Activated CD4-positive, alpha-beta memory T cell treated with anti-CD3 and anti-CD28 coated beads, Interleukin-2, amount 10 ng/mL, durations not matched to agents 7 days and 5 days (primary cell): ENCODE measurements around the gene S100A11. TPM values are rescaled to one million over a fixed set of nuclear protein-coding genes. Genes with fewer than 3 reads are reported as not detected.

ENCODE experiments used
- CTCF ChIA-PET: fragments of 350-600 bp; sonication (Branson Sonifier 250); formaldehyde crosslinking; loops from one replicate; lab custom pipeline; 2021; ENCODE audit warnings: antibody characterized with exemption, inconsistent platforms; lab: Charles Lee
- POLR2A ChIA-PET: fragments of 350-600 bp; sonication (Branson Sonifier 250); formaldehyde crosslinking; loops from one replicate; lab custom pipeline; 2021; ENCODE audit warnings: antibody characterized with exemption; lab: Charles Lee
- DNase-seq: peaks from one replicate; pipeline ENCODE4 v3.0.0-alpha.2; 2020
- H3K27ac Mint-ChIP-seq: one replicate; pipeline ENCODE4 v1.8.0; 2021; ENCODE audit warnings: mild to moderate bottlenecking, mixed read lengths
- H3K27me3 Mint-ChIP-seq: one replicate; pipeline ENCODE4 v1.8.0; 2021; ENCODE audit warnings: mixed read lengths
- H3K36me3 Mint-ChIP-seq: one replicate; pipeline ENCODE4 v1.8.0; 2021; ENCODE audit warnings: low read depth, mixed read lengths
- H3K4me1 Mint-ChIP-seq: one replicate; pipeline ENCODE4 v1.8.0; 2021; ENCODE audit warnings: mixed read lengths
- H3K4me3 Mint-ChIP-seq: one replicate; pipeline ENCODE4 v1.8.0; 2021; ENCODE audit warnings: mild to moderate bottlenecking, mixed read lengths
- H3K9me3 Mint-ChIP-seq: one replicate; pipeline ENCODE4 v1.8.0; 2021; ENCODE audit warnings: mixed read lengths
- total RNA-seq, 2 experiments: library from RNA; stranded (reverse); gene quantifications; one replicate each; pipeline ENCODE4 v1.2.3, GENCODE V29; 2021

S100A11 gene
- total RNA-seq, 2 experiments from 2014 or later, result 504 to 539 TPM

GRCh38 chr1:151989211-151989862, 47.5 kb downstream of the S100A11 start:
- H3K36me3 Mint-ChIP-seq, result peaks cover 76% of the 10 kb centered on the region
- peak; percentile 66 for DNase-seq
- H3K27me3 Mint-ChIP-seq, result no peaks in the 10 kb centered on the region
- ChIA-PET CTCF (interaction anchor here (0.6 to 3.2 kb wide), 9 partner anchors 10 to 101 kb away, joined by 3 to 24 read pairs (median 3); partner anchors contain the start of gene THEM4), POLR2A (interaction anchor here (0.9 to 2.0 kb wide), 6 partner anchors 11 to 56 kb away, joined by 3 to 5 read pairs (median 4); no protein-coding TSS in a partner anchor)
- peak overlapping the region; percentile 14 for H3K4me3 Mint-ChIP-seq
- peak overlapping the region; percentile 71 for H3K27ac Mint-ChIP-seq
- H3K9me3 Mint-ChIP-seq, result no peaks in the 10 kb centered on the region
- H3K4me1 Mint-ChIP-seq, result peaks cover 85% of the 10 kb centered on the region

GRCh38 chr1:151988405-151988923, 48.3 kb downstream of the S100A11 start:
- no peak for DNase-seq
- ChIA-PET POLR2A (interaction anchor here (1.2 to 2.0 kb wide), 5 partner anchors 10 to 43 kb away, joined by 3 to 6 read pairs (median 5); no protein-coding TSS in a partner anchor), CTCF (interaction anchor here (1.1 to 3.2 kb wide), 4 partner anchors 8 to 21 kb away, joined by 3 to 24 read pairs (median 12); no protein-coding TSS in a partner anchor)
- Mint-ChIP-seq H3K27ac (no peak overlapping the region), H3K36me3 (peaks cover 85% of the 10 kb centered on the region), H3K4me3 (no peak overlapping the region), H3K27me3 (no peaks in the 10 kb centered on the region), H3K4me1 (peaks cover 91% of the 10 kb centered on the region), H3K9me3 (no peaks in the 10 kb centered on the region)

GRCh38 chr1:151986501-151987190, 50.2 kb downstream of the S100A11 start:
- no peaks in the 10 kb centered on the region for H3K9me3 Mint-ChIP-seq
- no peak overlapping the region for H3K4me3 Mint-ChIP-seq
- no peaks in the 10 kb centered on the region for H3K27me3 Mint-ChIP-seq
- ChIA-PET POLR2A (interaction anchor here (0.9 to 1.0 kb wide), 2 partner anchors 9 to 17 kb away, joined by 3 to 4 read pairs; no protein-coding TSS in a partner anchor), CTCF (interaction anchor here (0.6 to 2.8 kb wide), 9 partner anchors 10 to 535 kb away, joined by 3 to 20 read pairs (median 4); no protein-coding TSS in a partner anchor)
- DNase-seq, result no peak
- H3K27ac Mint-ChIP-seq, result peak overlapping the region; percentile 9
- H3K4me1 Mint-ChIP-seq, result peaks cover 84% of the 10 kb centered on the region
- H3K36me3 Mint-ChIP-seq, result peaks cover 86% of the 10 kb centered on the region

- DNase-seq, result no peak
- POLR2A ChIA-PET, result interaction anchor here (1.4 to 10.7 kb wide), 3 partner anchors 8 to 36 kb away, joined by 3 to 71 read pairs (median 6); partner anchors contain the start of gene S100A10
- Mint-ChIP-seq H3K27ac (peak overlapping the region; percentile 47), H3K9me3 (no peaks in the 10 kb centered on the region), H3K36me3 (peaks cover 88% of the 10 kb centered on the region), H3K4me3 (no peak overlapping the region), H3K4me1 (peaks cover 76% of the 10 kb centered on the region), H3K27me3 (no peaks in the 10 kb centered on the region)
- CTCF ChIA-PET, result interaction anchor here (0.9 to 2.9 kb wide), 4 partner anchors 11 to 18 kb away, joined by 3 to 17 read pairs (median 4); no protein-coding TSS in a partner anchor
Observed at GRCh38 chr1:151985768-151986167, 51.0 kb downstream of the S100A11 start.

GRCh38 chr1:151985270-151985669, 51.5 kb downstream of the S100A11 start:
- H3K27ac Mint-ChIP-seq, result peak overlapping the region; percentile 76
- H3K27me3 Mint-ChIP-seq, result no peaks in the 10 kb centered on the region
- H3K4me3 Mint-ChIP-seq, result no peak overlapping the region
- peaks cover 88% of the 10 kb centered on the region for H3K36me3 Mint-ChIP-seq
- no peaks in the 10 kb centered on the region for H3K9me3 Mint-ChIP-seq
- ChIA-PET POLR2A (interaction anchor here (1.4 to 10.7 kb wide), 5 partner anchors 8 to 50 kb away, joined by 3 to 71 read pairs (median 6); partner anchors contain the start of genes S100A10 and S100A11), CTCF (interaction anchor here (0.9 to 2.9 kb wide), 4 partner anchors 11 to 18 kb away, joined by 3 to 17 read pairs (median 8); no protein-coding TSS in a partner anchor)
- peaks cover 71% of the 10 kb centered on the region for H3K4me1 Mint-ChIP-seq
- no peak for DNase-seq

GRCh38 chr1:151984313-151984956, 52.4 kb downstream of the S100A11 start:
- ChIA-PET CTCF (interaction anchor here (0.7 to 2.9 kb wide), 9 partner anchors 8 to 118 kb away, joined by 3 to 17 read pairs (median 8); no protein-coding TSS in a partner anchor), POLR2A (interaction anchor here (1.0 to 10.7 kb wide), 8 partner anchors 8 to 77 kb away, joined by 3 to 71 read pairs (median 6); partner anchors contain the start of genes S100A10 and S100A11)
- Mint-ChIP-seq H3K4me3 (peak overlapping the region; percentile 7), H3K27ac (peak overlapping the region; percentile 76), H3K27me3 (no peaks in the 10 kb centered on the region), H3K4me1 (peaks cover 63% of the 10 kb centered on the region), H3K36me3 (peaks cover 86% of the 10 kb centered on the region), H3K9me3 (no peaks in the 10 kb centered on the region)
- peak; percentile 60 for DNase-seq

Other genes starting within 250 kb of the S100A11 start
- gene TDRKH, start 246.5 kb downstream of the S100A11 start, total RNA-seq, result 10 to 100 TPM; 27.1 to 30.9 TPM
- 1 to 10 TPM; 1.2 to 1.3 TPM for gene LINGO4, start 231.6 kb downstream of the S100A11 start, total RNA-seq
- 10 to 100 TPM; 25.4 to 25.8 TPM for gene RORC, start 205.2 kb downstream of the S100A11 start, total RNA-seq
- 1 to 10 TPM; 3.0 to 3.7 TPM for gene C2CD4D, start 197.2 kb downstream of the S100A11 start, total RNA-seq
- gene THEM5, start 183.3 kb downstream of the S100A11 start, total RNA-seq, result not detected
- 10 to 100 TPM; 26.3 to 28.6 TPM for gene THEM4, start 127.5 kb downstream of the S100A11 start, total RNA-seq
- 100 to 1,000 TPM; 631 to 641 TPM for gene S100A10, start 43.1 kb downstream of the S100A11 start, total RNA-seq
- not detected for gene TCHHL1, start 52.1 kb upstream of the S100A11 start, total RNA-seq
- under 1 TPM; 0.05 TPM for gene TCHH, start 78.4 kb upstream of the S100A11 start, total RNA-seq
- not detected for gene RPTN, start 122.2 kb upstream of the S100A11 start, total RNA-seq
- gene HRNR, start 187.2 kb upstream of the S100A11 start, total RNA-seq, result not detected